ENCODE results near the gene HCN2.

DNA sequence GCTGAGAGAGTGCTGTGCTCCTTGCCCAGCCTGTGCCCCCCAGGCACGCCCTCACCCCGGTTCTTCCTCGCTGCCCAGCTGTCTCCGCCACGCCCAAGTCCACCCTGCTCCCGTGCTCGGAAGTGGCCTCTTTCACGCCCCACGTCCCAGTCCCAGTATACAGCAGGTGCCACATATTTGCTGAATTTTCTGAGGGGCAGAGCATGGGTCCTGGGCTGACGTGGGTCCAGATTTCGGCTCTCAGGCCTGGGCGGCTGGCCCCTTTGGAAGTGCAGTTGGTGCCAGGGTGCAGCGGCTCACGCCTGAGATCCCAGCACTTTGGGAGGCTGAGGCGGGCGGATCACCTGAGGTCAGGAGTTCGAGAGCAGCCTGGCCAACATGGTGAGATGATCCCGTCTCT lies 3.4 kb downstream of the HCN2 start:
- TF ChIP-seq POLR2AphosphoS5 (IDR thresholded peaks at IDR 0.05) (no peak), POLR2A (IDR thresholded peaks at IDR 0.05) (no peak)
- TF ChIP-seq, protein P1, sequence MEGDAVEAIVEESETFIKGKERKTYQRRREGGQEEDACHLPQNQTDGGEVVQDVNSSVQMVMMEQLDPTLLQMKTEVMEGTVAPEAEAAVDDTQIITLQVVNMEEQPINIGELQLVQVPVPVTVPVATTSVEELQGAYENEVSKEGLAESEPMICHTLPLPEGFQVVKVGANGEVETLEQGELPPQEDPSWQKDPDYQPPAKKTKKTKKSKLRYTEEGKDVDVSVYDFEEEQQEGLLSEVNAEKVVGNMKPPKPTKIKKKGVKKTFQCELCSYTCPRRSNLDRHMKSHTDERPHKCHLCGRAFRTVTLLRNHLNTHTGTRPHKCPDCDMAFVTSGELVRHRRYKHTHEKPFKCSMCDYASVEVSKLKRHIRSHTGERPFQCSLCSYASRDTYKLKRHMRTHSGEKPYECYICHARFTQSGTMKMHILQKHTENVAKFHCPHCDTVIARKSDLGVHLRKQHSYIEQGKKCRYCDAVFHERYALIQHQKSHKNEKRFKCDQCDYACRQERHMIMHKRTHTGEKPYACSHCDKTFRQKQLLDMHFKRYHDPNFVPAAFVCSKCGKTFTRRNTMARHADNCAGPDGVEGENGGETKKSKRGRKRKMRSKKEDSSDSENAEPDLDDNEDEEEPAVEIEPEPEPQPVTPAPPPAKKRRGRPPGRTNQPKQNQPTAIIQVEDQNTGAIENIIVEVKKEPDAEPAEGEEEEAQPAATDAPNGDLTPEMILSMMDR (IDR thresholded peaks at IDR 0.05): no peak

All from transverse colon (tissue), 4 donors.